Measurements from ENCODE around the gene NEK6.

DNA sequence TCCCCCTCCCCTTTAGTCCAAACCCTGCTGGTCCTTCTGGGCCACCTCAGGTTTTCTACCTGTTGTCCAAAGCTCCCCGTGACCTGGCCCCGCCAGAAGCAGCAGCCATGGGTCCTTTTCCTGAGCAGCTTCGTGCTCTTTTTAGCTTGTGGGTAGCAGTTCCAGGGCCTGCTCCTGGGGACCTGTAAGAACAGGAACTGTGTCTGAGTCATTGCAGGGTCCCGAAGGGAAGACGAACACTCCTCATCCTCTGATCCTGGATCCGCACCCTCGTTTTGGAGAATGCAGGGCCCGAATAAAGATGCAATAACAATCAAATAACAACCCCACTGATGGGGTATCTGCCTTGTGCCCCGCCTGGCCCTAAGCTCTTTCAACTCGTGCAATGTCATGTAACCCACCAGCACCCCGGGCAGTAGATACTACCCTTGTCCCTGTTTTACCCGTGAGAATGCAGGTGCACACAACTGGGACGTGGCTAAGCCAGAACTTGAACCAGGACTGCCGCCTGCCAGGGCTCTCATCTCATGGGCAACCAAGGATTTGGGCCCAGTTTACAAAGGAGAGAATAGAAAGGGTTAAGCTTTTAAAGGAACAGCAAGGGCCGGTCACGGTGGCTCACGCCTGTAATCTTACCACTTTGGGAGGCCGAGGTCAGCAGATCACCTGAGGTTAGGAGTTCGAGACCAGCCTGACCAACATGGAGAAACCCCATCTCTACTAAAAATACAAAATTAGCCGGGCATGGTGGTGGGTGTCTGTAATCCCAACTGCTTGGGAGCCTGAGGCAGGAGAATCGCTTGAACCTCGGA, 33.2 kb downstream of the NEK6 start:
- TF ChIP-seq, protein P1, sequence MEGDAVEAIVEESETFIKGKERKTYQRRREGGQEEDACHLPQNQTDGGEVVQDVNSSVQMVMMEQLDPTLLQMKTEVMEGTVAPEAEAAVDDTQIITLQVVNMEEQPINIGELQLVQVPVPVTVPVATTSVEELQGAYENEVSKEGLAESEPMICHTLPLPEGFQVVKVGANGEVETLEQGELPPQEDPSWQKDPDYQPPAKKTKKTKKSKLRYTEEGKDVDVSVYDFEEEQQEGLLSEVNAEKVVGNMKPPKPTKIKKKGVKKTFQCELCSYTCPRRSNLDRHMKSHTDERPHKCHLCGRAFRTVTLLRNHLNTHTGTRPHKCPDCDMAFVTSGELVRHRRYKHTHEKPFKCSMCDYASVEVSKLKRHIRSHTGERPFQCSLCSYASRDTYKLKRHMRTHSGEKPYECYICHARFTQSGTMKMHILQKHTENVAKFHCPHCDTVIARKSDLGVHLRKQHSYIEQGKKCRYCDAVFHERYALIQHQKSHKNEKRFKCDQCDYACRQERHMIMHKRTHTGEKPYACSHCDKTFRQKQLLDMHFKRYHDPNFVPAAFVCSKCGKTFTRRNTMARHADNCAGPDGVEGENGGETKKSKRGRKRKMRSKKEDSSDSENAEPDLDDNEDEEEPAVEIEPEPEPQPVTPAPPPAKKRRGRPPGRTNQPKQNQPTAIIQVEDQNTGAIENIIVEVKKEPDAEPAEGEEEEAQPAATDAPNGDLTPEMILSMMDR (IDR thresholded peaks at IDR 0.05; ENCODE audit: insufficient read depth, low read length): no peak
- TF ChIP-seq, protein P2, sequence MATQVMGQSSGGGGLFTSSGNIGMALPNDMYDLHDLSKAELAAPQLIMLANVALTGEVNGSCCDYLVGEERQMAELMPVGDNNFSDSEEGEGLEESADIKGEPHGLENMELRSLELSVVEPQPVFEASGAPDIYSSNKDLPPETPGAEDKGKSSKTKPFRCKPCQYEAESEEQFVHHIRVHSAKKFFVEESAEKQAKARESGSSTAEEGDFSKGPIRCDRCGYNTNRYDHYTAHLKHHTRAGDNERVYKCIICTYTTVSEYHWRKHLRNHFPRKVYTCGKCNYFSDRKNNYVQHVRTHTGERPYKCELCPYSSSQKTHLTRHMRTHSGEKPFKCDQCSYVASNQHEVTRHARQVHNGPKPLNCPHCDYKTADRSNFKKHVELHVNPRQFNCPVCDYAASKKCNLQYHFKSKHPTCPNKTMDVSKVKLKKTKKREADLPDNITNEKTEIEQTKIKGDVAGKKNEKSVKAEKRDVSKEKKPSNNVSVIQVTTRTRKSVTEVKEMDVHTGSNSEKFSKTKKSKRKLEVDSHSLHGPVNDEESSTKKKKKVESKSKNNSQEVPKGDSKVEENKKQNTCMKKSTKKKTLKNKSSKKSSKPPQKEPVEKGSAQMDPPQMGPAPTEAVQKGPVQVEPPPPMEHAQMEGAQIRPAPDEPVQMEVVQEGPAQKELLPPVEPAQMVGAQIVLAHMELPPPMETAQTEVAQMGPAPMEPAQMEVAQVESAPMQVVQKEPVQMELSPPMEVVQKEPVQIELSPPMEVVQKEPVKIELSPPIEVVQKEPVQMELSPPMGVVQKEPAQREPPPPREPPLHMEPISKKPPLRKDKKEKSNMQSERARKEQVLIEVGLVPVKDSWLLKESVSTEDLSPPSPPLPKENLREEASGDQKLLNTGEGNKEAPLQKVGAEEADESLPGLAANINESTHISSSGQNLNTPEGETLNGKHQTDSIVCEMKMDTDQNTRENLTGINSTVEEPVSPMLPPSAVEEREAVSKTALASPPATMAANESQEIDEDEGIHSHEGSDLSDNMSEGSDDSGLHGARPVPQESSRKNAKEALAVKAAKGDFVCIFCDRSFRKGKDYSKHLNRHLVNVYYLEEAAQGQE (IDR thresholded peaks at IDR 0.05; ENCODE audit: insufficient replicate concordance, low read depth): no peak
- TF ChIP-seq POLR2AphosphoS5 (IDR thresholded peaks at IDR 0.05; ENCODE audit: low read depth) (no peak), GABPA (IDR thresholded peaks at IDR 0.05; ENCODE audit: low read depth) (no peak), SPI1 (IDR thresholded peaks at IDR 0.05; ENCODE audit: borderline replicate concordance, low read depth) (0 out of 2 replicates have a peak, but pooled peaks have one; percentile 45)
